ENCODE results near the gene ATM.
A peak's percentile ranks its signal among the peaks of the same experiment; 100 is the strongest.

The ATM gene

DNA sequence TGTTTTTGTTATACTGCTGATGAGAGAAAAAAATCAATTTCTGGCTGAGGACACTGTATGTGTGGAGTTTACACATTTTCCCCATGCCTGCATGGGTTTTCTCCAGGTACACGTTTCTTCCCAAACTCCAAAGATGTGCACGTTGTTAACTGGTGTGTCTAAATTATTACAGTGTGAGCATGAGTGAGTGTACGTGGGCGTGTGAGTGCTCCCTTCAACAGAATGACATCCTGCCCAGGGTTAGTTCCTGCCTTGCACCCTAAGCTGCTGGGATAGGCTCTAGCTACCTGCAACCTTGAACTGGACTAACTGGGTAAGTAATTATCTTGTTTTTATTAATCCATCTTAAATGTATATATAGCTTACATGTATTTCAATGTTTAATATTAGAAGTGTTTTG is 5.9 kb upstream of the ATM start:
- H3K27ac ChIP-seq (ENCODE audit: low read length) = no peak overlapping the region
- H3K9ac ChIP-seq (ENCODE audit: low read length) = no peak overlapping the region
- peaks cover 65% of the 10 kb centered on the region for H4K20me1 ChIP-seq (ENCODE audit: insufficient read depth, low read length)
- TF ChIP-seq, protein P1, sequence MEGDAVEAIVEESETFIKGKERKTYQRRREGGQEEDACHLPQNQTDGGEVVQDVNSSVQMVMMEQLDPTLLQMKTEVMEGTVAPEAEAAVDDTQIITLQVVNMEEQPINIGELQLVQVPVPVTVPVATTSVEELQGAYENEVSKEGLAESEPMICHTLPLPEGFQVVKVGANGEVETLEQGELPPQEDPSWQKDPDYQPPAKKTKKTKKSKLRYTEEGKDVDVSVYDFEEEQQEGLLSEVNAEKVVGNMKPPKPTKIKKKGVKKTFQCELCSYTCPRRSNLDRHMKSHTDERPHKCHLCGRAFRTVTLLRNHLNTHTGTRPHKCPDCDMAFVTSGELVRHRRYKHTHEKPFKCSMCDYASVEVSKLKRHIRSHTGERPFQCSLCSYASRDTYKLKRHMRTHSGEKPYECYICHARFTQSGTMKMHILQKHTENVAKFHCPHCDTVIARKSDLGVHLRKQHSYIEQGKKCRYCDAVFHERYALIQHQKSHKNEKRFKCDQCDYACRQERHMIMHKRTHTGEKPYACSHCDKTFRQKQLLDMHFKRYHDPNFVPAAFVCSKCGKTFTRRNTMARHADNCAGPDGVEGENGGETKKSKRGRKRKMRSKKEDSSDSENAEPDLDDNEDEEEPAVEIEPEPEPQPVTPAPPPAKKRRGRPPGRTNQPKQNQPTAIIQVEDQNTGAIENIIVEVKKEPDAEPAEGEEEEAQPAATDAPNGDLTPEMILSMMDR (IDR thresholded peaks at IDR 0.05; ENCODE audit: low read depth, low read length) = no peak
- TF ChIP-seq EZH2phosphoT487 (IDR thresholded peaks at IDR 0.05; ENCODE audit: low read depth) = no peak
- no peak overlapping the region for H2AFZ ChIP-seq (ENCODE audit: low read depth, low read length)
- H3K27me3 ChIP-seq (ENCODE audit: low read depth, low read length) = no peaks in the 10 kb centered on the region
- H3K4me3 ChIP-seq (ENCODE audit: low read length) = no peak overlapping the region
- H3K9me3 ChIP-seq (ENCODE audit: insufficient read depth, low read length) = no peaks in the 10 kb centered on the region
- H3K4me1 ChIP-seq (ENCODE audit: low read length) = peaks cover 29% of the 10 kb centered on the region
- H3K36me3 ChIP-seq (replicated peaks; ENCODE audit: low read depth, low read length) = peaks cover 22% of the 10 kb centered on the region
- H3K79me2 ChIP-seq (ENCODE audit: low read length) = peaks cover 97% of the 10 kb centered on the region
- no peak overlapping the region for H3K4me2 ChIP-seq (ENCODE audit: low read length)

DNA sequence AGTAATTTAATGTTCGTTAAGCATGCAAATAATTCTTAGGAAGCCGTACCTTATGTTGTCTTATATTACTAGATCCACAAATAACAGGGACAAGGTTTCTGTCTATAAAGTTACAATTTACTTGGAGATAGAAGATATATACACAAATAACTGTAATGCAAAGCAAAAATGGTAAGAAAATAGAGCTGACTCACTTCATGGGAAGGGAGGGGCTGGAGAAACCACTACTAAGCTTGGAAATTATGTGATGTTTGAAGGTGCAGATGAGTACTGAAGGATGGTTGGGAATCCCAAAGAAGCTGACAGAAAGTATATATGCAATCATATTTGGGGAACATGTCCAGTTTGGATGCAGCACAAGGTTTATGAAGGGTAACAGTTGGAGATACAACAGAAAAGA is 4.4 kb upstream of the ATM start:
- Histone ChIP-seq H3K27me3 (ENCODE audit: low read depth, low read length) (no peaks in the 10 kb centered on the region), H3K27ac (ENCODE audit: low read length) (no peak overlapping the region), H3K36me3 (replicated peaks; ENCODE audit: low read depth, low read length) (peaks cover 22% of the 10 kb centered on the region), H3K9me3 (ENCODE audit: insufficient read depth, low read length) (no peaks in the 10 kb centered on the region), H4K20me1 (ENCODE audit: insufficient read depth, low read length) (peaks cover 65% of the 10 kb centered on the region), H3K9ac (ENCODE audit: low read length) (no peak overlapping the region), H3K79me2 (ENCODE audit: low read length) (peaks cover 92% of the 10 kb centered on the region), H3K4me2 (ENCODE audit: low read length) (no peak overlapping the region), H3K4me1 (ENCODE audit: low read length) (peaks cover 29% of the 10 kb centered on the region), H3K4me3 (ENCODE audit: low read length) (no peak overlapping the region), H2AFZ (ENCODE audit: low read depth, low read length) (no peak overlapping the region)
- TF ChIP-seq EZH2phosphoT487 (IDR thresholded peaks at IDR 0.05; ENCODE audit: low read depth) = no peak

DNA sequence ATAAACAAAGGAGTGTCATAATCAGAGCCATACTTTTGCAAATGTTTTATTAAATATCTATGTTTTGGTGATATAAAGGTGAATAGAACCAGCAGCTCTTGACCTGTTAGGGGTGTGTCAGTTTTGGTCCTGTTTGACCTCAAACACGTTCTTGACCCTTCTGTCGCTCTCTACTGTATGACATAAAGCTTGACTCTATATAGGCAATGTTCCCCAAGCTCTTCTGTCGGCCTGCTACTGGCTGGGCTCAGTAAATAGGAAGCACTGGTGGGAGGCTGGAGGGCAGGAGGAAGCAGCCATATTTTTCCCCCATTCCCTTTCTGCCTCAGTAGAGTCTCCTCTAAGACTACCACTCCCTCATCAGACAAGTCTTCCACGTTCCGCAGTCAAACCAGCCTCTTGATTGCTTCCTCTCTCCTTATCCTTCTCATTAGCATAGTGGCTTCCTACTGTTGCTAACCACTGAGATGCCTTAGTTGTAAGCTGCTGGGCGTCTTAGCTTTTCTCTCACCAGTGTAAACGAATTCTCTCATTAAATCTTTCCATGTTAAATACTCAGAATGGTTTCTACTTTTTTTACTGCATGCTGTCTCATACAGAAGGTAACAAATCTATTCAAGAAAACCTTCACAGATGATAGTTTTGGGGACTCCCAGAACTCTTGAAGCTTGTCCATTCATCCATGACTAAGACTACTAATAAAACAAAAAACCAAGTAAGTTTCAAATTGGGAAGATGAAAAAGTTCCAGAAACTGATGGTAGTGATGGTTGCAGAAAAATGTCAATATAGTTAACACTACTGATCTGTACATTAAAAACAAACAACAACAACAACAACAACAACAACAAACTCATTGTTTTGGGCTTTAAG is 3.7 kb upstream of the ATM start:
- no peaks in the 10 kb centered on the region for H3K9me3 ChIP-seq (ENCODE audit: insufficient read depth, low read length)
- peaks cover 61% of the 10 kb centered on the region for H4K20me1 ChIP-seq (ENCODE audit: insufficient read depth, low read length)
- peaks cover 31% of the 10 kb centered on the region for H3K4me1 ChIP-seq (ENCODE audit: low read length)
- H3K79me2 ChIP-seq (ENCODE audit: low read length) = peaks cover 92% of the 10 kb centered on the region
- no peak overlapping the region for H3K9ac ChIP-seq (ENCODE audit: low read length)
- TF ChIP-seq, protein P1 (IDR thresholded peaks at IDR 0.05; ENCODE audit: low read depth, low read length) = no peak
- no peak for TF ChIP-seq EZH2phosphoT487 (IDR thresholded peaks at IDR 0.05; ENCODE audit: low read depth)
- no peak overlapping the region for H2AFZ ChIP-seq (ENCODE audit: low read depth, low read length)
- no peak overlapping the region for H3K27ac ChIP-seq (ENCODE audit: low read length)
- no peaks in the 10 kb centered on the region for H3K27me3 ChIP-seq (ENCODE audit: low read depth, low read length)
- no peak overlapping the region for H3K4me2 ChIP-seq (ENCODE audit: low read length)
- H3K36me3 ChIP-seq (replicated peaks; ENCODE audit: low read depth, low read length) = peaks cover 24% of the 10 kb centered on the region
- H3K4me3 ChIP-seq (ENCODE audit: low read length) = no peak overlapping the region

DNA sequence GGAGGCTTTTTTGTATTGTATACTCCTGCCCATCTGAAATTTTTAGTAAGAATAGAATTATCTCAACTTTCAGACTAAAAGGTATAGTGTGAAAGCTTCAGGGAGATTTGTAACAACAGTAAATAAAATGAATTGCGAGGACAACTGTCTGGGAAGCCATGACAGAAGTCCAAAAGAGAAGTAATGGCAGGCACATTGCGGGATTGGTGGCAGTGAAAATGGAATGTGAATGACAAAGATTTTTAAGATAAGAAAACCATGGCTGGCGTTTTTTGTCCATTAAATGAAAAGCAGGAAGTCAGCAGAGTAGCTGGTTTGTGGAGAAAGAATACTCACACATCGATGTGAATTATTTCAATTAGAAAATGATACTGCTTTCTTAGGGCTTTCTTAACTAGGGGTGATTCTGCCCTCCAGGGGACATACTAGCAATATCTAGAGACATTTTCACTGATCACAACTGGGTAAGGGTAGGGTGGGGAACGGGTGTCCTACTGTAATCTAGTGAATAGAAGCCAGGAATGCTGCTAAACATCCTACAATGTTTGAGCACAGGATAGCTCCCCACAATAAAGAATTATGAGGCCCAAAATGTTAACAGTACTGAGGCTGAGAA is 2.0 kb upstream of the ATM start:
- H3K4me2 ChIP-seq (ENCODE audit: low read length) = peak overlapping the region; percentile 86
- peak overlapping the region; percentile 96 for H3K4me3 ChIP-seq (ENCODE audit: low read length)
- peaks cover 31% of the 10 kb centered on the region for H3K36me3 ChIP-seq (replicated peaks; ENCODE audit: low read depth, low read length)
- peaks cover 56% of the 10 kb centered on the region for H4K20me1 ChIP-seq (ENCODE audit: insufficient read depth, low read length)
- no peaks in the 10 kb centered on the region for H3K9me3 ChIP-seq (ENCODE audit: insufficient read depth, low read length)
- H3K9ac ChIP-seq (ENCODE audit: low read length) = peak overlapping the region; percentile 98
- no peak overlapping the region for H2AFZ ChIP-seq (ENCODE audit: low read depth, low read length)
- TF ChIP-seq, protein P1 (IDR thresholded peaks at IDR 0.05; ENCODE audit: low read depth, low read length) = peak; percentile 17; the same call in 1 of the 2 replicates
- no peak for TF ChIP-seq EZH2phosphoT487 (IDR thresholded peaks at IDR 0.05; ENCODE audit: low read depth)
- H3K4me1 ChIP-seq (ENCODE audit: low read length) = peaks cover 45% of the 10 kb centered on the region
- no peaks in the 10 kb centered on the region for H3K27me3 ChIP-seq (ENCODE audit: low read depth, low read length)
- H3K79me2 ChIP-seq (ENCODE audit: low read length) = peaks cover 94% of the 10 kb centered on the region
- no peak overlapping the region for H3K27ac ChIP-seq (ENCODE audit: low read length)

All from OCI-LY3 (cell line).